Left lung (tissue), 10 donors: ENCODE results near the gene TTC22. TPM values are rescaled to one million over a fixed set of nuclear protein-coding genes. Genes with fewer than 3 reads are reported as not detected.
A peak's percentile ranks its signal among the peaks of the same experiment; 100 is the strongest.

ENCODE experiments used
- ATAC-seq: fragments of 200-7000 bp; cut with Tn5 transposase; one replicate; pipeline ENCODE4 v1.9.1; 2020; ENCODE audit warnings: moderate library complexity
- DNase-seq, 4 donors: peaks; one replicate each; pipeline ENCODE4 v3.0.0-alpha.2; 2013 to 2020
- H3K27ac ChIP-seq, 2 donors: fragments of 200-600 bp; sonication (generic) in 1 of 2; one replicate each; pipeline versions ENCODE4 v1.5.0 to v1.8.0; 2020 to 2021
- H3K27me3 ChIP-seq, 2 donors: fragments of 200-600 bp; sonication (generic) in 1 of 2; one replicate each; pipeline versions ENCODE4 v1.5.0 to v1.8.0; 2020 to 2021
- H3K36me3 ChIP-seq, 2 donors: fragments of 200-600 bp; sonication (generic) in 1 of 2; one replicate each; pipeline versions ENCODE4 v1.5.0 to v1.8.0; 2020 to 2021
- H3K4me1 ChIP-seq, 2 donors: fragments of 200-600 bp; one replicate each; pipeline ENCODE4 v1.8.0; 2021
- H3K4me3 ChIP-seq, 2 donors: fragments of 200-600 bp; sonication (generic) in 1 of 2; one replicate each; pipeline versions ENCODE4 v1.5.0 to v1.8.0; 2020 to 2021; ENCODE audit warnings: mild to moderate bottlenecking in 1 of 2
- H3K9me3 ChIP-seq, 2 donors: fragments of 200-600 bp; sonication (generic) in 1 of 2; one replicate each; pipeline versions ENCODE4 v1.5.0 to v1.8.0; 2020 to 2021
- intact Hi-C, 2 donors: fragments of 100-400 bp; cut with DNase I; formaldehyde crosslinking; loops; one replicate each; pipeline versions ENCODE4 v1.11.2 to v1.14.2; 2022
- polyA plus RNA-seq, 6 donors: library from polyadenylated mRNA; unstranded; fragments of 120-200 nt; gene quantifications; one replicate each; pipeline ENCODE4 v1.2.1, GENCODE V29; 2013; ENCODE audit not compliant: insufficient read length in 6 of 6
- total RNA-seq, 2 donors: library from RNA; stranded (reverse); fragmentation: NEBNext Ultra II Directional; extraction: Animal tissue kit (Norgen Biotek cat#: 25700); gene quantifications; one replicate each; pipeline ENCODE4 v1.2.1, GENCODE V29; 2021
- TF ChIP-seq, protein P1 (sequence below), 2 donors: fragments of 200-600 bp; sonication (generic) in 1 of 2; IDR thresholded peaks; one replicate each; pipeline versions ENCODE4 v1.5.0 to v1.8.0; 2021; ENCODE audit warnings: antibody characterized with exemption in 2 of 2
- donor health status: DM: no; HTN: yes; CAD: no.
- donor health status: DM: no; HTN: no; CAD: no.

Gene TTC22
- total and polyA plus RNA-seq, 8 donors, result 2.9 to 7.7 (median 4.2) TPM

- Histone ChIP-seq H3K4me3 (no peak overlapping the region), H3K36me3 (no peaks in the 10 kb centered on the region), H3K4me1 (no peaks in the 10 kb centered on the region), H3K27ac (no peak overlapping the region), H3K27me3 (no peaks in the 10 kb centered on the region), H3K9me3 (peaks cover 0 to 6% of the 10 kb centered on the region in 2 donors)
- DNase-seq (peak in 1 of 4 donors; percentile 48), ATAC-seq (no peak)
- TF ChIP-seq, protein P1, sequence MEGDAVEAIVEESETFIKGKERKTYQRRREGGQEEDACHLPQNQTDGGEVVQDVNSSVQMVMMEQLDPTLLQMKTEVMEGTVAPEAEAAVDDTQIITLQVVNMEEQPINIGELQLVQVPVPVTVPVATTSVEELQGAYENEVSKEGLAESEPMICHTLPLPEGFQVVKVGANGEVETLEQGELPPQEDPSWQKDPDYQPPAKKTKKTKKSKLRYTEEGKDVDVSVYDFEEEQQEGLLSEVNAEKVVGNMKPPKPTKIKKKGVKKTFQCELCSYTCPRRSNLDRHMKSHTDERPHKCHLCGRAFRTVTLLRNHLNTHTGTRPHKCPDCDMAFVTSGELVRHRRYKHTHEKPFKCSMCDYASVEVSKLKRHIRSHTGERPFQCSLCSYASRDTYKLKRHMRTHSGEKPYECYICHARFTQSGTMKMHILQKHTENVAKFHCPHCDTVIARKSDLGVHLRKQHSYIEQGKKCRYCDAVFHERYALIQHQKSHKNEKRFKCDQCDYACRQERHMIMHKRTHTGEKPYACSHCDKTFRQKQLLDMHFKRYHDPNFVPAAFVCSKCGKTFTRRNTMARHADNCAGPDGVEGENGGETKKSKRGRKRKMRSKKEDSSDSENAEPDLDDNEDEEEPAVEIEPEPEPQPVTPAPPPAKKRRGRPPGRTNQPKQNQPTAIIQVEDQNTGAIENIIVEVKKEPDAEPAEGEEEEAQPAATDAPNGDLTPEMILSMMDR (IDR thresholded peaks at IDR 0.05), result no peak
- intact Hi-C loops, result no loop called here
Observed at GRCh38 chr1:54792686-54793282, 8.3 kb downstream of the TTC22 start.

- DNase-seq, result no peak
- TF ChIP-seq, protein P1 (IDR thresholded peaks at IDR 0.05), result peak; percentile 42 to 58
- Histone ChIP-seq H3K27me3 (no peaks in the 10 kb centered on the region), H3K9me3 (peaks cover 0 to 6% of the 10 kb centered on the region in 2 donors), H3K36me3 (no peaks in the 10 kb centered on the region), H3K4me1 (no peaks in the 10 kb centered on the region), H3K4me3 (no peak overlapping the region), H3K27ac (no peak overlapping the region)
- intact Hi-C loops, result no loop called here
- no peak for ATAC-seq
Observed at GRCh38 chr1:54791880-54792522, 9.1 kb downstream of the TTC22 start.

DNA sequence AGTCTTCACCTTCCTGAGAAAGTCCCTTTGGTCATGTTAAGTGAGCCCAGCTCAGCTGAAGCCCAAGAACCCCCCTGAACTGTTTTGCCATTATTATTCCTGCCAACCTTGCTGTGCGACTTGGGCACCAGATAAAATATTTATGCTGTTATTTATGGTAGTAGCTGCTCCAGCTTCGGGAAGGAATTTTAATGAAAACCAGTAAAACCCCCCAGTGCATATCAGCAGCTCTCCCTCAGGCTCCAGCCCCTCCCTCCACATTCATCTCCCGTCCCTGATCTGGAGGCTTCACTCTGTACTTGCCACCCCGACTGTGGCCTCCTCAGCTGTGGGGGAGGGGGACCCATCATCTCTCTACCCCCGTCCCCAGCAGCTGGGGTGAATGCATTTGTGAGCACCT, 12.7 kb downstream of the TTC22 start:
- H3K4me3 ChIP-seq, result no peak overlapping the region
- no peaks in the 10 kb centered on the region for H3K27me3 ChIP-seq
- H3K9me3 ChIP-seq, result peaks cover 0 to 6% of the 10 kb centered on the region in 2 donors
- ATAC-seq (no peak), DNase-seq (no peak)
- H3K4me1 ChIP-seq, result no peaks in the 10 kb centered on the region
- H3K36me3 ChIP-seq, result no peaks in the 10 kb centered on the region
- TF ChIP-seq, protein P1 (IDR thresholded peaks at IDR 0.05), result no peak
- H3K27ac ChIP-seq, result no peak overlapping the region
- intact Hi-C loops, result no loop called here

DNA sequence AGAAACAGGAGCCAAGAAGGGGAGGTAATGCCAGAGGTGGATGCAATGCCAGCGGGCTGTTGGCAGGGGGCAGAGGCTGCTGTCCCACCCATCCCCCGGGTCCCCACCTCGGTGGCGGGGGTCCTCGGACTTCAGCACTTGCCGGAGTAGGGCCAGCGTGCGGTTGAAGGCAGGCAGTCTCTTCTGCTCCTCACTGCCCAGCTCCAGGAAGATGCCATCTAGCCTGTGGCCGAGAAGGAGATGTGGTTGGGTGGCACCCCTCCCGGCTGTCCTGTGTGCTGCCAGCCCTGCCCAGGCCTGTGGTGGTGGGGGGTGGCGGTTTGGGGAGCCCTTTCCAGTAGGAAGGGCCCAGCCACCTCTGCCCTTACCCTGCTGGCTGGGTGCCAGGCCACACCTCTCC, 13.5 kb downstream of the TTC22 start:
- Histone ChIP-seq H3K9me3 (peaks cover 0 to 6% of the 10 kb centered on the region in 2 donors), H3K36me3 (no peaks in the 10 kb centered on the region), H3K27me3 (no peaks in the 10 kb centered on the region), H3K4me3 (no peak overlapping the region), H3K27ac (no peak overlapping the region), H3K4me1 (no peaks in the 10 kb centered on the region)
- intact Hi-C loops, result no loop called here
- TF ChIP-seq, protein P1 (IDR thresholded peaks at IDR 0.05), result no peak
- ATAC-seq, result no peak
- no peak for DNase-seq

- no peak overlapping the region for H3K4me3 ChIP-seq
- TF ChIP-seq, protein P1 (IDR thresholded peaks at IDR 0.05), result no peak
- no peaks in the 10 kb centered on the region for H3K36me3 ChIP-seq
- intact Hi-C loops, result no loop called here
- no peaks in the 10 kb centered on the region for H3K4me1 ChIP-seq
- H3K9me3 ChIP-seq, result peaks cover 0 to under 1% of the 10 kb centered on the region in 2 donors
- DNase-seq (no peak), ATAC-seq (no peak)
- H3K27me3 ChIP-seq, result peaks cover 0 to 7% of the 10 kb centered on the region in 2 donors
- H3K27ac ChIP-seq, result no peak overlapping the region
Observed at GRCh38 chr1:54786778-54787177, 14.3 kb downstream of the TTC22 start.
